Activated CD4-positive, alpha-beta T cell treated with anti-CD3 and anti-CD28 coated beads for 48 hours (primary cell): ENCODE results near the gene ITGAD.
A peak's percentile ranks its signal among the peaks of the same experiment; 100 is the strongest.
"Not testable (repeated sequence)": the region's sequence is repeated elsewhere in the genome, so short reads cannot be mapped to it uniquely, and the experiment has no call there.

Experiments
- DNase-seq: peaks from one replicate; pipeline ENCODE4 v3.0.0-alpha.2; 2020

The ITGAD gene

GRCh38 chr16:31436221-31437045 is 43.3 kb downstream of the ITGAD start:
- no peak for DNase-seq

- DNase-seq, result no peak
Measured at GRCh38 chr16:31438414-31438813, 45.3 kb downstream of the ITGAD start.

GRCh38 chr16:31439023-31439422 is 45.9 kb downstream of the ITGAD start:
- not testable (repeated sequence) for DNase-seq

GRCh38 chr16:31439519-31439918 is 46.4 kb downstream of the ITGAD start:
- DNase-seq, result peak; percentile 22

- no peak for DNase-seq
Measured at GRCh38 chr16:31440516-31441184, 47.5 kb downstream of the ITGAD start.

- no peak for DNase-seq
Measured at GRCh38 chr16:31441956-31442355, 48.8 kb downstream of the ITGAD start.

- DNase-seq, result not testable (repeated sequence)
Measured at GRCh38 chr16:31445931-31446330, 52.8 kb downstream of the ITGAD start.

GRCh38 chr16:31451201-31451600 is 58.1 kb downstream of the ITGAD start:
- no peak for DNase-seq

GRCh38 chr16:31451681-31452351 is 58.7 kb downstream of the ITGAD start:
- peak; percentile 41 for DNase-seq

- DNase-seq, result no peak
Measured at GRCh38 chr16:31452631-31453106, 59.5 kb downstream of the ITGAD start.

- no peak for DNase-seq
Measured at GRCh38 chr16:31453255-31454204, 60.4 kb downstream of the ITGAD start.

GRCh38 chr16:31455601-31456314 is 62.6 kb downstream of the ITGAD start:
- peak; percentile 62 for DNase-seq

- no peak for DNase-seq
Measured at GRCh38 chr16:31456988-31457360, 63.8 kb downstream of the ITGAD start.

GRCh38 chr16:31458073-31458843 is 65.1 kb downstream of the ITGAD start:
- peak; percentile 69 for DNase-seq

GRCh38 chr16:31458844-31459686 is 65.9 kb downstream of the ITGAD start, which contains the start of gene ARMC5:
TSS of gene ARMC5 (plus strand) at chr16:31459501. CDS start at chr16:31459525, 24 bp downstream.
- DNase-seq, result peak; percentile 98

- peak; percentile 100 for DNase-seq
Measured at GRCh38 chr16:31459687-31460581, 66.8 kb downstream of the ITGAD start.

- no peak for DNase-seq
Measured at GRCh38 chr16:31460582-31461002, 67.5 kb downstream of the ITGAD start.

- no peak for DNase-seq
Measured at GRCh38 chr16:31461201-31461920, 68.2 kb downstream of the ITGAD start.
